GM21529 (cell line): ENCODE data around the gene LAMC3.

Experiments
- ATAC-seq: cut with Tn5 transposase; IDR thresholded peaks from one replicate; pipeline ENCODE4 v1.9.1; 2021; ENCODE audit not compliant: unreplicated experiment

LAMC3 gene

DNA sequence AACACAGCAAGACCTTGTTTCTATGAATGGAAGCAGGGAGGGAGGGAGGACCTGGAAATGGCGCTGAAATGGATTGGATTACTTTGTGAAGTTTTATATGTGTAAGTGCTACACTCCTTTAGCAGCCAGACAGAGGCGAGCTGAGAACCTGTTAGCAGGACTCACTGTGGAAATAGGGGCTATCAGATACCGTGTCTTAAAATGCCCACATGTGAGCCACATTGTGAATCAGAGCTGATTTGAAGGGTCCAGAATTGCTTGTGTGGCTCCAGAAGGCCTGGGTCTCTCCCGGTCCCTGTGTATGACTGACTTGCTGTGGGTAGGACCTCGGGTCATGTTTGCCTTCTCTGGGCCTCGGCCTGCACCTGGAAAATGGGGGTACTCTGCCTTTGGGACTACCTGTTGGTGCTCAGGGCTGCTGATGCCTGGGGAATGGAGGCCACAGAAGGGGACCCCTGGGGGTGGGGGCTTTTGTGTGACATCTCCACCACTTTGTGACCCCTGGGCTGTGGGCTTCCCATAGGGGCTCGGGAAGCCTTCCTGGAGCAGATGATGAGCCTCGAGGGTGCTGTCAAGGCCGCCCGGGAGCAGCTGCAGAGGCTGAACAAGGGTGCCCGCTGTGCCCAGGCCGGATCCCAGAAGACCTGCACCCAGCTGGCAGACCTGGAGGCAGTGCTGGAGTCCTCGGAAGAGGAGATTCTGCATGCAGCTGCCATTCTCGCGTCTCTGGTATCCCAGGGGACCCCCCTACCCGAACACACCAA is 63.3 kb downstream of the LAMC3 start:
- ATAC-seq: no peak

DNA sequence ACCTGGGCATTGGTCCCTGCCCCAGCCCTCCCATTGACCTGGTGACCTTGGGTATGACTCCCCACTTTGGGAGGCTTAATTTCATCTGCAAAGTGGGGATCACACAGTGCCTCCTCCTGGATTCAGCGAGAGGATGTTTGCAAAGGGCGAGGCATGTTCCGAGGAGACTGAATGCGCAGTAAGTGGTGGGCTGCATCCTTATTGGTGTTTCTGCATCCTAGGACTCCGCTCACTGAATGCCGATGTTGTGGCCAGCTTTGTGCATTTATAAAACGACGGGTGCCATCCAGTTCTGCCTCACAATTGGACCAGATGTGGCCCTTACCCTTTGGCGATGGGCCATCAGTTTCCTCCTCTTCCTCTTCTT is 63.9 kb downstream of the LAMC3 start:
- ATAC-seq: no peak

DNA sequence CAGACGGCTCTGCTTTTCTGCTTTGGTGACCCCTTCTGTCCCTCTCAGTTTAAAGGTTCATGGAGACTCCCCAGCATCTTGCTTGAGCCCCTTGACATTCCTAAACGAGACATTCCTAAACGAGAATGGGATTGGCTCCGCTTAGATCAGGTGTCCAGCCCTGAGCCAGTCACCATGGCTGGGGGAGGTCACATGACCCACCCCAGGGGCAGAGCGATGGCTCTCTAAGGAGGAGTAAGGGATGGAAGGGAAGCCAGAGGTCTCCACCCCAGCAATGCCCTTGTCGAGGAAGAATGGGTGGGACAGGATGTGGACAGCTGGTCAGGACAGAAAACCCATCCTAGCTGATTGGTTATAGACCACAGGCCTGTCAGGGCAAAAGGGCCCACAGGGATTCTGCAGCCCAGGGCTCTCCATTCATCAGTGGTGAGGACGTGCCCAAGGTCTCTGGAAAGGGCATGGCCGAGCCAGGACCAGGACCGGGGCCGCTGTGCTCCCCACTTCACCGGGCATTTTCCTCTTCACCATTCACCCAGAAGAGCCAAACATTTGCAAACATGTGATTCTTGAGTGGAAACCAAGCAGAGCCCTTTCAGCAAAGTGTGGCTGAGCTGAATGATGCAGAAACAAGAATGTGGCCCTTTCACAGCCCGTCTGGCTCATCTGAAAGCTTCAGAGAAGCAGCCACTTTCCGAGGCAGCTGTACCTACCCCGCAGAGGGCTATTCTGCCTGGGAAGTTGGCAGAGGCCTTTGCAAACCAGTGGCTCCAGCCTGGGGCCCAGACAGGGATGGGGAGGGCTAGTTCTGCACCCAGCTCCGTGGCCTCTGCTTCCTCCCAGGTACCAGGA is 67.6 kb downstream of the LAMC3 start:
- no peak for ATAC-seq

DNA sequence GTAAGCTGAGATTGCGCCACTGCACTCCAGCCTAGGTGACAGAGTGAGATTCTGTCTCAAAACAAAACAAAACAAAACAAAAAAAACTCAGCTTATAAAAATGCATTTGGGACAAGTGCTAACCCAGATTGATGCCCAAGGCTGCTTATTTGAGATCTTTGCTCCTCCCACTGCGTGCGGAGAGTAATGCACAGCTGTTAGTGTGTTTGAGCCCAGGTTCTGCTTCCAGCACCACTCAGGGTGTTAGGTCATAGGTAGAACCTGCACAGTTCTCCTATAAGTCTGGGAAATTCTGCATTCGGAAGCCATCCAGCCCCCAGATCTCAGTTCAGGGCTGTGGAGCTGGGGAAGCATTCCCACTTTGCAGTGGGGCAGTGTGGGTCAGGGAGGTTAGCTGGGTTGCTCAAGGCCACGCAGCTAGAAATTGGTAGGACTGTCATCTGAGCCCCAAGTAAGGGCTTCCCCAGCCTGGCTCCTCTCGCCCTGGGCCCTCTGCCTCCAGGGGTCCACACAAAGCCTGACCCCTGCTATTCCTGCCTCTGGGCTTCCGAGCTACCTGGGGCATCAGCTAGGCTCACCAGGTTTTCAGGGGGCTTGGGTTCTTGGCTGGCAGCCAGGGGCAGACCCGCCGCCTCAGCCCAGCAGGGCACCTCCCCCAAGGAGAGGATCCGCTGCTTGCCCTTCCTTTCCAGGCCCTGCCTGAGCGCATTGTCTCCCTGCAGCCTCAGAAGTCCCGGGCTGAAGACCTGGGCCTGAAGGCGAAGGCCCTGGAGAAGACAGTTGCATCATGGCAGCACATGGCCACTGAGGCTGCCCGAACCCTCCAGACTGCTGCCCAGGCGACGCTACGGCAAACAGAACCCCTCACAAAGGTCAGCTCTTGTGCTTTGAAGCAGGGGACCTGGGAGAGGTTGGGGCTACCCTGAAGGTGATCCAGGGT is 69.7 kb downstream of the LAMC3 start:
- ATAC-seq: no peak

DNA sequence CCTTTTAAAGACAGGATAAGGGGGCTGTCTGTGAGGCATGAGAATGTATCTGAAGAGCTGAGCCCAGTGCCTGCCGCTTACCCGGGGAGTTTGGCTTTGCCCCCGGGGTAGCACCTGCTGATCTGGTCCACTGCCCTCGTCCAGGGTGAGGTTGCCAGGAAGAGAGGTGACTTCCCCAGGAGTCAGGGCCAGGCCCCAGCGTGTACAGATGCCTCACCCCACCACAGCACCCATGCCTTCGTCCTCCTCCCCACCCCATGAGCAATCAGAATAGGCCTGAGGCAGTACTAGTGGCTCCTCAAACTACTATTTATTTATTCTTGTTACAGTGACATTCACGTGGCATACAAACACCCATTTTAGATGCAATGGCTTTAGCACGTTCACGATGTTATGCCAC is 71.6 kb downstream of the LAMC3 start:
- no peak for ATAC-seq

DNA sequence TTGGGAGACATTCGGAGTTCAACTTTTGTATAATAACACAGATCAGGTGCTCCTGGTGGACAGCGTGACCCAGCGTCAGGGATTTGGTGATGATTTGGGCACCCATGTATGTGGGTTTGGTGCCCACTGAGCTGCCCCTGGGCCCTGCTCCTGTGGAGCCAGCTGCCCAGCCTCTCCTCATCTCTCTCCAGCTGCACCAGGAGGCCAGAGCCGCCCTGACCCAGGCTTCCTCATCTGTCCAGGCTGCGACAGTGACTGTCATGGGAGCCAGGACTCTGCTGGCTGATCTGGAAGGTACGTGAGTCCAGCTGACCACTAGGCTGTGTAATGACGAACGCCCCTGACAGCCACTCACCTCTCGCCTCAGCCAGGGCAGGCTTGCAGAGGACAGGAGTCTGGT is 72.9 kb downstream of the LAMC3 start:
- no peak for ATAC-seq

DNA sequence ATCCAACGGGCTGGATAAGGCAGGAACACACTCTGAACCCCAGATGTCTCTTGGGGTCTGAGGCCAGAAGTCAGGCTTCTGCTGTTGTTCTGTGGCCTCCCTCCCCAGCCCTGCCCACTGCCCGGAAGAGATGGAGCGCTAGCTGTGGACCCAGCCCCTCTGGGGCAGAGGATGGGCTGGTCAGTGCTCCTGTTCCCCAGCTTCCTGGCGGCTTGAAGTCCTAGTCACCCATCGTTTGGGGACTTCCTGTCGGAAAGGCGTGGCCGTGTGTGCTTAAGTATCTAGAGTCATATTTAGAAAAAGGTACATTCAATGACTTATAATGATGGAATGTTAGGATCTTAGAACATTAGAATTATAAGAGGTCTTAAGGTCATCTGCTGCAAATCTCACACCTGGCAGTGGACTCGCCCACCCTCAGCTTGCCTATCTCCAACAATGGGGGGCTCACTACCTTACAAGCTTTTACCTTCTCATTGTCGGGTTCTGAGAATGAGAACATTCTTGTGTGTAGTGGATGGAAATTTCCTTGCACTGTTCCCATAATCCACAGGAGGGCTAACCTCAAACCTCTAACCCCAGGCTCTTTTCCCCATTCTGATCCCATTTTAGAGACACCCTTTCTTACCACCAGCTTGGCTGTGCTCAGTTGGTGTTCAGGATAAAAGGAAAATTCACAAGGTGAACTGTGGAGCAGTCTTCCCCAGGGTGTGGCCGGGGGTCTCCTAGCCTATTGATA is 74.0 kb downstream of the LAMC3 start:
- ATAC-seq: no peak

DNA sequence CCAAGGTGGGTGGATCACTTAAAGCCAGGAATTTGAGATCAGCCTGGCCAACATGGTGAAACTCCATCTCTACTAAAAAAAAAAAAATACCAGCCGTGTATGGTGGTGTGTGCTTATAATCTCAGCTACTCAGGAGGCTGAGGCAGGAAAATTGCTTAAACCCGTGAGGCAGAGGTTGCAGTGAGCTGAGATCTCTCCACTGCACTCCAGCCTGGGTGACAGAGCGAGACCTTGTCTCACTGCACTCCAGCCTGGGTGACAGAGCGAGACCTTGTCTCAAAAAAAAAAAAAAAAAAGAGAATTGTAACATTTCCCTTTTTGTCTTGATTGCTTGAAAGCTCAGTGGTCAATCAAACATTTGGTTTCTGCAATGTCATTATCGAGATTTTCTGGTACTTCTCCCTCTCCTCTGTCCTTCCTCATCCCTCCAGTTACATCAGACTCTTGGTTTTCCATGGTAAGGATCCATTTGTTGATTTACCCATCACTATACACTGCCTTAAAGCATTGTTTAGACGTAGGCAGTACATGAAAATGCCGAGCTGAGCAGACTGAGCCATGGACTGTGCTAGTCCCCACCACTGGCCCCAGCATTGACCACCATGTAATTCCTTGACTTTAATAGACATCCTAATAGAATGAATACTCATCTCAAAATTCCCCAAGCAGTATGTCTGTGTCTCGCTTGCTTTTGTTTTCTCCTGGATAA is 75.8 kb downstream of the LAMC3 start:
- ATAC-seq: no peak

DNA sequence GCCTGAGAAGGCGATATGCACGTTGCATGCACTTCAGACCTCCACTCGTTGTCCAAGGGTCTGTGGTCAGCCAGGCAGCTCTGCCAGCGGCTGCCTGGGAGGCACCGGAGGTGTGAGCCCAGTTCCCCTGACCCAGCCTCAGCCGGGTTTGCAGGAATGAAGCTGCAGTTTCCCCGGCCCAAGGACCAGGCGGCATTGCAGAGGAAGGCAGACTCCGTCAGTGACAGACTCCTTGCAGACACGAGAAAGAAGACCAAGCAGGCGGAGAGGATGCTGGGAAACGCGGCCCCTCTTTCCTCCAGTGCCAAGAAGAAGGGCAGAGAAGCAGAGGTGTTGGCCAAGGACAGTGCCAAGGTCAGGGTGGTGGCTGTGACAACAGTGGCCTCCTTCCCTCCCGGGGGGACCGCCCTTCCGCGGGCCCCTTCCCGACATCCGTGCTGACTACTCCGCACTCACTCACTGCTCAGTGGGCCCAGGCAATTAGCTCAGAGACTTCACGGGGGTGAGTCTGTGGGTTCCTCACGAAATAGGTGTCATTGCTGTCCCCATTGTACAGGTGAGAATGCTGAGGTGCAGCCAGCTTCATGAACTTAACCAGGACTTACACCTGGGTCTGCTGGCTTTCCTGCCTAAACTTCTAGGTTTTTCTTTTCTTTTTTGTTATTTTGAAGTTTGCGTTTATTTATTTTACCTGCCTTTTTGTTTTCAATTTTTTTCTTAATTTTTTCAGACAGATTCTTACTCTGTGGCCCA is 76.6 kb downstream of the LAMC3 start:
- ATAC-seq: no peak

DNA sequence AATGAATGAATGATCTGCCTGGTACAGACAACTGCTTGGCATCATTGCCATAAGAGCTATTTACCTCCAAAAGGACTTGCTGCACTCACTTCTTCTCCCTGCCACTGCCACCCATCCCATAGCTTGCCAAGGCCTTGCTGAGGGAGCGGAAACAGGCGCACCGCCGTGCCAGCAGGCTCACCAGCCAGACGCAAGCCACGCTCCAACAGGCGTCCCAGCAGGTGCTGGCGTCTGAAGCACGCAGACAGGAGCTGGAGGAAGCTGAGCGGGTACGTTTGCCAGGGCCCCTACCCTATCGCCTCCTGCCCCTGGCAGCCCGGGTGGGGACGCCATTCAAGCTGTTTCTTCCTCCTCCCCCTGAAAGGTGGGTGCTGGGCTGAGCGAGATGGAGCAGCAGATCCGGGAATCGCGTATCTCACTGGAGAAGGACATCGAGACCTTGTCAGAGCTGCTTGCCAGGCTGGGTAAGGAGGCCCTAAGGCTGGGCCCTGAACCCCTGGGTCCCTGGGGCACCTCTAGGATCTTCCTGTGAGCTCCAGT is 78.5 kb downstream of the LAMC3 start:
- ATAC-seq: no peak

DNA sequence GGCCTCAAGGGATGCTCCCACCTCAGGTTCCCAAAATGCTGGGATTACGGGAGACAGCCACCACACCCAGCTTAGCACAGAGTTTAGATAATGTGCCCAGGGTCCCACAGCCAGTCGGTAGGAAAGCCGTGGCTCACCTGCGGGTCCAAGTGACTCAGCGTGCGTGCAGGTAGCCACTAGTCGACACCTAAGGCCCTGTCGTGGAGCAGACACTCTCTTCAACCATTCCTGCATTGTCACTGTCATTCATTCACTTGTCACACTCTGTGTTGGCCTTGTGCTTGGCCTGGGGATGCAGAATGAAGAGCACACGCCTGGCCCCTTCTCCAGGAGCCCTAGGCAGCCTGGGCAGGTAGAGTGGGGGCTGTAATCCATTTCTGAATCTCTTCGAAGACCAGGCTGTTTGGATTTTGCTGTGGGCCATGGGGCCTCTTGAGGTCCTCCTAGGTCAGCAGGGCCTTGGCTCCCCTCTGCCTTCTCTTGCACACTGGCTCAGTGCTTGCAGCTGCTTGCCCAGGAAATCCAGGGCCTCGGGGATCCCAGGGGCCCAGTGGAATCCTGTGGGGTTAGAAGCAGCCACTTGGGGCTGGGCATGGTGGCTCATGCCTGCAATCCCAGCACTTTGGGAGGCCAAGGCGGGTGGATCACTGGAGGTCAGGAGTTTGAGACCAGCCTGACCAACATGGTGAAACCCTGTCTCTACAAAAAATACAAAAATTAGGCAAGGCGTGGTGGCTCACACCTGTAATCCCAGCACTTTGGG is 81.2 kb downstream of the LAMC3 start:
- no peak for ATAC-seq

DNA sequence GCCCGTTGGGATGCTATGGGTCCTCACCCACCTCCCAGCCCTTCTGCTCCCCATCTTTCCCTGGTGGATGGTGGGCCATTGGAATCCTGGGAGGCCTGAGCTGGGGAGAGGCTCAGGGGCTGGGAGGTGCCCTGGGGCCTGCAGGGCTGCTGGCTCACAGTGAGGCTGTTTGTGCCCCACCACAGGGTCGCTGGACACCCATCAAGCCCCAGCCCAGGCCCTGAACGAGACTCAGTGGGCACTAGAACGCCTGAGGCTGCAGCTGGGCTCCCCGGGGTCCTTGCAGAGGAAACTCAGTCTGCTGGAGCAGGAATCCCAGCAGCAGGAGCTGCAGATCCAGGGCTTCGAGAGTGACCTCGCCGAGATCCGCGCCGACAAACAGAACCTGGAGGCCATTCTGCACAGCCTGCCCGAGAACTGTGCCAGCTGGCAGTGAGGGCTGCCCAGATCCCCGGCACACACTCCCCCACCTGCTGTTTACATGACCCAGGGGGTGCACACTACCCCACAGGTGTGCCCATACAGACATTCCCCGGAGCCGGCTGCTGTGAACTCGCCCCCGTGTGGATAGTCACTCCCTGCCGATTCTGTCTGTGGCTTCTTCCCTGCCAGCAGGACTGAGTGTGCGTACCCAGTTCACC is 82.5 kb downstream of the LAMC3 start:
- no peak for ATAC-seq

DNA sequence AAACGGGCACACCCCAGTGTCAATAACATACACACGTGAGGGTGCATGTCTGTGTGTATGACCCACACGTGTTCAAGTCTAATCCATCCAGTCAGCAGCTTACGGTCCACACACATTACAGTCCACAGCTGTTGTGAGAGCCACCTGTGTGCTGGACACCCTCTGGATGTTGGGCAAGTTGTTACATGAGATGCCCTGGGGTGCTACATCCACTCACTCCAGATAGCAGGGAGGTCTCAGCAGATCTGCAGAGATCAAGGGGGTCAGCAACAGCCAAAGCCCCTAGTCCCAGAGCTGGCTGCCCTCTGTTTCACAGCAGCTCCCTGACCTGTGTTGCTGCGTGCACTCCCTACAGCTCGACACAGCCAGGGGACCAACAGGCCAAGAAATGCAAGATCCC is 83.1 kb downstream of the LAMC3 start:
- no peak for ATAC-seq

DNA sequence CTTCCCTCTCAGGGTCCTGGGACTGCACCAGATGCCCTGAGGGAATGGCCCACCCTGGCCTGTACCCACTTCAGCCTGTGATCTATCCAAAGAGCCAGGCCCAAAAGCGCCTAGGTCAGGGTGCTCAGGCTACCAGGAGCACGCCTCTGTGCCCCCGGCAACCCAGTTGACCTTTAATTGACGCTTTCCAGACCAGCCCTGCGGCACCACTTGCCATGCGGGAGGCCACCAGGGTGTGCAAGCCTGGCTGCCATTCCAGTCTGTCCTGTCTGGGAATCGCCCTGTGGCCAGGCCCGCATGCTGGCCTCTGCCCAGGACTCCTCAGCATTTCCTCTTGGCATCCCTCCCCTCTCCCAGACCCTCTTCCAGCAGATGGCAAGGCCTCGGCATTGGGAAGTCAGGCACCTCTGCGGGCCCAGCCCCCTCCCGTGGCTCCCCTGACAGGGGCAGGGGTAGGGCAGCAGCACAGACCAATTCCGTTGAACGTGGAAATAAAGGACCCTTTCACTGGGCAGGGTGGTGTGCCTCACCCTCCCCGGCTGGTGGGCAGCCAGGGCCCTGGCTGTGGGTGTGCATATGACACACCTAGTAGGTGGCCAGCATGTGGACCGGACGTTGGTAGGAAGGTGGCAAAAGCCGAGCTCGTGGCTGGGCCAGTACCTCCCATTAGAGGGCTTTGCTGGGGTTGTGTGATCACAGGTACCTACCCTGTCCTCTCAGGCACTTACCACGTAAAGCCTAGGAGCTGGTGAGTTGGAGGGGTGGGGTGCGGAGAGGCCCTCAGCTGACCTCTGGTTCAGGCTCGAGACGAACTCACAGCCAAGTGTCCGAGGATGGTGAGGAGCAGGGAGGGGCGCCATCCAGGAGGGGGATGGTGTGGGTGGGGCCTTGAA is 83.8 kb downstream of the LAMC3 start:
- ATAC-seq: no peak

DNA sequence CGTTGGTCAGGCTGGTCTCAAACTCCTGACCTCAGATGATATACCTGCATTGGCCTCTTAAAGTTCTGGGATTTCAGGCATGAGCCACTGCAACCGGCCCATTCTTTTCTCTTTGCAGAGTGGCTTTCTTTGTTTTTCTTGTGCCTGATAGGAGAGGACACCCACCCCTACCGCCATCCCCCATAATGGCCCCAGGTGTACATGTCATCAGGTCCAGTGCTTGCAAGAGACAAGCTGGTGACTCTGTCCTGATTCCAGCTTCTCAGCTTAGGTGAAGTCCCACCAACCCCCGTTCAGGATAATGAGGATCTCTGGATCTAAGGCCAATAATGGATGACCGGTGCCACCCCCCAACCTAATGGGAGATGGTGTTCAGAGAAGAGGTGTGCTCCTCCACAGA is 85.0 kb downstream of the LAMC3 start:
- ATAC-seq: no peak

DNA sequence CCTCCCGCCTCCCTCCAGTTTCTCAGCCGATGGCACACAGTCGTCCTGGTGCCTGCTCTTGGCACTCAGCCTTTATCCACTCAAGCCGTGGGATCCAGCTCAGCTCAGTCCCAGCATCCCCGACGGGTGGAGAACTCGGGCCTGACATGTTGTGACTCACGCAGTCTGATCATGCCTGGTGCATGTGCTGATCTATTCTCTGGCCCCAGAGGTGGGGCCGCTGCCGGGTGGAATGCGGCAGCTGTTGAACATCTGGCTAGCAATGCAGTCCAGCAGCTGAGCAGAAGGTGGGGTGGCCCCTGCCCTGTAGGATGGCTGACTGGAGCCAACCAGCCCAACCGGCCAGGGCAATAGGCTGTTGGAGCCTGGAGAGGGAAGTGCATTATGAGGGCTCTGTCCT is 85.6 kb downstream of the LAMC3 start:
- ATAC-seq: no peak
